Neuron (in vitro differentiated cells): Measurements from ENCODE around the gene PITPNM3.

Source experiments
- H2AFZ ChIP-seq: one replicate; pipeline ENCODE4 v1.6.1; 2013; ENCODE audit warnings: low read depth, mild to moderate bottlenecking, inconsistent platforms, low read length, moderate library complexity
- H3K27me3 ChIP-seq: one replicate; pipeline ENCODE4 v1.6.1; 2013; ENCODE audit warnings: low read length; ENCODE audit not compliant: insufficient read depth
- H3K36me3 ChIP-seq: one replicate; pipeline ENCODE4 v1.6.1; 2013; ENCODE audit warnings: low read length; ENCODE audit not compliant: insufficient read depth
- H3K4me1 ChIP-seq: one replicate; pipeline ENCODE4 v1.6.1; 2013; ENCODE audit warnings: low read length; ENCODE audit not compliant: insufficient read depth
- H3K4me3 ChIP-seq: 2 replicates; pipeline ENCODE4 v1.5.1; 2013; ENCODE audit warnings: mild to moderate bottlenecking, low read length, moderate library complexity
- H3K9me3 ChIP-seq: one replicate; pipeline ENCODE4 v1.6.1; 2013; ENCODE audit warnings: low read length

Gene PITPNM3

DNA sequence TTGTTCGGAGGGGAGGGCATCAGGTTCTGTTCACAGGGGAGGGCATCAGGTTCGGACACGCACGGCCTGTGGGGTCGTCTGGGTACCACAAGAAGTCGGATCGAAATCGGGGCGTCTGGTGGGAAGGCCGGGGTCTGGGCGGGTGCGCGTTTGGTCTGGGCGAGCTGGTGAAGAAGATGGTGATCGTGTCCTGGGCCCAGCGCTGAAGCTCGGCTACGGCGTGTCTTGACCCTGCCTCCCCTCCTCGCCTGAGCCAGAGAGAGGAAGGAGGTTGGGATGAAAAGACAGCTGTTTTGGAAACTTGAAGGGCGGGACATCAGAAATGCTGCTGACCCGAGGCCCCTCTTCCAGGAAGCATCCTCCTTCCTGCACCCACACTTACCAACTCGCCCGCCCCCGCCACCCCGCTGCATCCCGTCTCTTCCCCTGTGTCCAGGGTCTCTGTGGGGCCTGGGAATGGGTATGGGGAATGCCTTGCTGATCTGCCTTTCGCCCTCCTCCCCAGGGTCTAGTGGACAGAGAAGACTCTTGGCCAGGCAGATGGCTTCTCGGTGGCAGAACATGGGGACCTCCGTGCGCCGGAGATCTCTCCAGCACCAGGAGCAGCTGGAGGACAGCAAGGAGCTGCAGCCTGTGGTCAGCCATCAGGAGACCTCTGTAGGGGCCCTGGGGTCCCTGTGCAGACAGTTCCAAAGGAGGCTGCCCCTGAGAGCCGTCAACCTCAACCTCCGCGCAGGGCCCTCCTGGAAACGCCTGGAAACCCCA lies 111.6 kb downstream of the PITPNM3 start:
- H3K27me3 ChIP-seq, result no peaks in the 10 kb centered on the region
- H3K36me3 ChIP-seq, result peaks cover 33% of the 10 kb centered on the region
- no peak overlapping the region for H2AFZ ChIP-seq
- H3K4me1 ChIP-seq, result peaks cover 34% of the 10 kb centered on the region
- peaks cover 2% of the 10 kb centered on the region for H3K9me3 ChIP-seq
- peak overlapping the region; percentile 55 for H3K4me3 ChIP-seq

- Histone ChIP-seq H3K36me3 (peaks cover 26% of the 10 kb centered on the region), H3K27me3 (no peaks in the 10 kb centered on the region), H3K4me3 (peak within 1 kb of the TSS; percentile 55), H3K9me3 (peaks cover 2% of the 10 kb centered on the region), H2AFZ (peak within 1 kb of the TSS; percentile 71), H3K4me1 (peaks cover 42% of the 10 kb centered on the region)
Observed at GRCh38 chr17:6443692-6444570, 112.4 kb downstream of the PITPNM3 start, which contains the start of gene PIMREG. Gene PIMREG (plus strand): TSS chr17:6444455. CDS start chr17:6445111, 656 bp downstream.

- Histone ChIP-seq H3K27me3 (no peaks in the 10 kb centered on the region), H2AFZ (no peak overlapping the region), H3K9me3 (peaks cover 2% of the 10 kb centered on the region), H3K4me3 (no peak overlapping the region), H3K36me3 (peaks cover 18% of the 10 kb centered on the region), H3K4me1 (peaks cover 46% of the 10 kb centered on the region)
Observed at GRCh38 chr17:6442775-6443174, 113.6 kb downstream of the PITPNM3 start.

DNA sequence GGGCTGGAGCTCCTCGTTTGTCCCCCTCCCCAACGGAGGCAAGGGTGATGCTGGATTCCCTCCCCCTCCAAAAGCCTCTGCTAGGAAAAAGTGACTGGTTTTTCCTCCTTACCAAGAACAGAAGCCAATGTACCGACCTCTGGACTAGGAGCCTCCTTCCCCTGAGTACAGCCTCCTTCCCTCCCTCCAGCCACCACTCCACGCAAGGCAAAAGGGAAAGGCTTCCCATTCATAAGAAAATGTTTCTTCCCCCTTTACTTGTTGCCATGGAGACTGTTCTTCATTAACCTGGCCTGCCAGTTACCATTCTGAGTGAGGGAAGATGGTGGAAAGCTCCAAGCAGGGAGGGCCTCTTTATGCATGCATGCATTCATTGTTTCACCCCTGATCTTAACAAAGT lies 116.4 kb downstream of the PITPNM3 start:
- H3K4me1 ChIP-seq, result peaks cover 34% of the 10 kb centered on the region
- H2AFZ ChIP-seq, result no peak overlapping the region
- no peaks in the 10 kb centered on the region for H3K36me3 ChIP-seq
- H3K27me3 ChIP-seq, result no peaks in the 10 kb centered on the region
- peaks cover 2% of the 10 kb centered on the region for H3K9me3 ChIP-seq
- H3K4me3 ChIP-seq, result no peak overlapping the region

DNA sequence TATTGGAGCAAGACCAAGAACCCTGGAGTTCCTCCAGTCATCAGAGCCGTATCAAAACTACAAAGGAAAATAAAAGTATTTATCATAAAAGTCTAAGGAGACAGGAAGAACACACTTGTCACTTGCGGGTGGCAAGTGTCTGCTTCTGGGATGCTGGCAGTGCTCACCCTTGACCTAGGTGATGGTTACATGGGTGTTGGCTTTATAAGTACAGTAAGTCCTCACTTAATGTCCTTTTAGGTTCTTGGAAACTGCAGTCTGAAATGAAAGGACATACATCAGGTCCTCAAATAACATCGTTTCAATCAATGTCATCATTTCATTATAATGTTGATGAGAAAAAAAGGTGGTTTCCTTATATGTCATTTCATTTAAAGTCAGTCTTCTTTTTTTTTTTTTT lies 118.4 kb downstream of the PITPNM3 start:
- H3K36me3 ChIP-seq, result no peaks in the 10 kb centered on the region
- H2AFZ ChIP-seq, result no peak overlapping the region
- peaks cover 30% of the 10 kb centered on the region for H3K4me1 ChIP-seq
- peaks cover 3% of the 10 kb centered on the region for H3K27me3 ChIP-seq
- H3K4me3 ChIP-seq, result no peak overlapping the region
- H3K9me3 ChIP-seq, result peaks cover 2% of the 10 kb centered on the region

DNA sequence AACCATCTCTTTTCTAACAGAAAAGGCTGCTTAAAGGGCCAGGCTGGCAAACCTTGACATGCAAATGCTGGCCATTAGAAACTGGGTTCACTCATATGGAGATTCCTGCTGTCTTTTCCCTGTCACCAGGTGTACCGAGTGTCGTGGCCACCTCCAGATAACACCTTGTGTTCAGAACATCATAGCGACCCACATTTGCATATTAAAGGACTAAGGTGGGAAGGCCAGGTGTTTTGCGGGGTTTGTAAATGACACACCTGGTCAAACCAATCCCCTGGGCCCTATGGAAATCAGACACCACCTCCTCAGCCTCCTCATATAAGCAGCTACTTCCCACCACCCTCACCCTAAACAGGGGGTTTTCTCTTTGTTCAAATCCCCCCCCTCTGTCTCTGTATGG lies 118.9 kb downstream of the PITPNM3 start:
- no peak overlapping the region for H2AFZ ChIP-seq
- no peak overlapping the region for H3K4me3 ChIP-seq
- no peaks in the 10 kb centered on the region for H3K36me3 ChIP-seq
- peaks cover 3% of the 10 kb centered on the region for H3K27me3 ChIP-seq
- peaks cover 30% of the 10 kb centered on the region for H3K4me1 ChIP-seq
- peaks cover 2% of the 10 kb centered on the region for H3K9me3 ChIP-seq

GRCh38 chr17:6435968-6436367 lies 120.4 kb downstream of the PITPNM3 start:
- Histone ChIP-seq H3K36me3 (no peaks in the 10 kb centered on the region), H3K27me3 (peaks cover 3% of the 10 kb centered on the region), H2AFZ (no peak overlapping the region), H3K4me3 (no peak overlapping the region), H3K4me1 (peaks cover 25% of the 10 kb centered on the region), H3K9me3 (peaks cover under 1% of the 10 kb centered on the region)

DNA sequence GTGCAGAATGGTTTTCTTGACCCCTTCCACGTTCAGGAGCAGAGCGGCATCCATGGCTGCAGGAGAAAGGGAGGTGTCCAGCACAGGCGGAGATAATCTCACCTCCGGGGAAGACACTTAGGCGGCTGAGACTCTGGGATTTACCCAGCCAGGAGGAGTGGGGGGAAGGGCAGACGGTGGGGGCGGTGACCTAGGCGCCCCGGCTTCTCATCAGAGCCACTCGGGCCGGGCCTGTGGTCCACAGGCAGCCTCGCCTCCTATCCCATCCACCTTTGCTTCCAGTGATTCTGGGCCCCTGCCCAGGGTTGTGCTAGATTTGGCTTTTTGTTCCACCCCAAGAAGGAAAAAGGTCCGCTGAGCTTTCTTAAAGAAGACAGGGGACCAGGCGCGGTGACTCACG lies 121.3 kb downstream of the PITPNM3 start, which contains the start of gene AIPL1:
TSS of gene AIPL1 (minus strand) at position 71 of the 400 bp plus-strand sequence. CDS start at position 54, 17 bp downstream.
- H3K4me1 ChIP-seq, result peaks cover 16% of the 10 kb centered on the region
- H3K27me3 ChIP-seq, result peaks cover 3% of the 10 kb centered on the region
- peaks cover 3% of the 10 kb centered on the region for H3K9me3 ChIP-seq
- H2AFZ ChIP-seq, result no peak within 1 kb of the TSS
- H3K36me3 ChIP-seq, result no peaks in the 10 kb centered on the region
- no peak within 1 kb of the TSS for H3K4me3 ChIP-seq

DNA sequence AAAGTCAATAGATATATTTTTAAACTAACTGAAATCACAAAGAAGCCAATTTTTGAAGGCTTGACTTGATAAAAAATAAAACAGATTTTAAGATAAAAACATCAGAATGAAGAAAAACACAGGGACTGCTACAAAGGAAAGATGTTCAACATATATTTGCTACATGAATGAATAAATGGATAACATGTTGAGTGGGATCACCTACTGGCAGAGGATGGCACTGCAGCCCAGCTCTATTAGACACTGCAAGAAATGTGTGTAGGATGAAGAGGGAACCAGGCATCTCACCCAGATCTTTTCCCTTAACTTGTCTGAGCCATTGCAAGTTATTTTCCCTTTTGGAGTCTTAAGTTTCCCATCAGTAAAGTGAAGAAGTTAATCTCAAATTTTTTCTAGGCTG lies 125.6 kb downstream of the PITPNM3 start:
- Histone ChIP-seq H3K9me3 (peaks cover 3% of the 10 kb centered on the region), H3K27me3 (peaks cover 3% of the 10 kb centered on the region), H3K36me3 (no peaks in the 10 kb centered on the region), H3K4me1 (peaks cover 7% of the 10 kb centered on the region), H3K4me3 (no peak overlapping the region), H2AFZ (no peak overlapping the region)

GRCh38 chr17:6429266-6429665 lies 127.1 kb downstream of the PITPNM3 start:
- H3K4me1 ChIP-seq, result peaks cover 7% of the 10 kb centered on the region
- no peaks in the 10 kb centered on the region for H3K36me3 ChIP-seq
- H3K9me3 ChIP-seq, result peaks cover 3% of the 10 kb centered on the region
- H2AFZ ChIP-seq, result no peak overlapping the region
- no peak overlapping the region for H3K4me3 ChIP-seq
- H3K27me3 ChIP-seq, result peaks cover 3% of the 10 kb centered on the region

DNA sequence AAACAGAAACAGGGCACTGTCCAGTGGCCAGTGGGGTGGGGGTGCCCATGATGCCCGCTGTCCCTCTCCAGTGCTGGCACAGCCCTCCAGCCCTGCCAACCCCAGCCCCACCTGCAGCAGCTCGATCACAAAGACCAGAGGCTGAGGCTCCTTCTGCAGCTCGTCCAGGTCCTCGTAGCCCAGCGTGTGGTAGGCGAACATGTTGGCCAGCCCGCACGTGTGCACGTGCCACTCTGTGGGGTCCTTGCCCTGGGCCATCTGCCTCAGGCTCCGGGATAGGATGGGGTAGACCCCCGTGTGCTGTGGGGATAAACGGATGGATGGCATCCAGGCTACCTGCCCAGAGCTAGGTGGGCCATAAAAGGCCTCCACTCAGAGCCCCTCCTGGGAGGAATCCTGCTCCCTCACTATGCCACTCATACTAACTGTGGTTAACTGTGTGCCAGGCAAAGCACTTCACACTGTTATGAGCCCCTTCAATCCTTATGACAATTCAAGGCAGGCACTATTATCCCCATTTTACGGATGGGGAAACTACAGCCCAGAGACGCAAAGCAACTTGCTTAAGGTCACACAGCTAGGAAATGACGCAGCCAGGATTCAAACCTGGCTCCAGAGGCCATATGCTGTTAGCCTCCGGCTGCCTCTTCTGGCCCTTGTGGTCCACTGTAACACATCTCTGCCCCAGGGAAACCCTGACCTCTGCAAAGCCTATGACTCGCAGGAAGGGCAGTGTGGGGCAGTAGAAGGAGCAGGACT lies 128.0 kb downstream of the PITPNM3 start:
- Histone ChIP-seq H3K4me3 (no peak overlapping the region), H3K9me3 (peaks cover 3% of the 10 kb centered on the region), H3K36me3 (no peaks in the 10 kb centered on the region), H3K27me3 (peaks cover 6% of the 10 kb centered on the region), H3K4me1 (peaks cover 7% of the 10 kb centered on the region), H2AFZ (no peak overlapping the region)

GRCh38 chr17:6427279-6427781 lies 129.0 kb downstream of the PITPNM3 start:
- no peak overlapping the region for H2AFZ ChIP-seq
- peaks cover 7% of the 10 kb centered on the region for H3K4me1 ChIP-seq
- H3K36me3 ChIP-seq, result no peaks in the 10 kb centered on the region
- peaks cover 5% of the 10 kb centered on the region for H3K27me3 ChIP-seq
- peaks cover 3% of the 10 kb centered on the region for H3K9me3 ChIP-seq
- H3K4me3 ChIP-seq, result no peak overlapping the region
